Esophagus squamous epithelium (tissue), 4 donors: ENCODE data around the gene CPLX3.

Experiments used
- POLR2A ChIP-seq, 4 donors: fragments of 450-650 bp; IDR thresholded peaks; one replicate each; pipeline ENCODE4 v1.6.1; 2017; ENCODE audit warnings: antibody characterized with exemption in 4 of 4, mild to moderate bottlenecking in 4 of 4, moderate library complexity in 3 of 4
- TF ChIP-seq, protein P1 (sequence below), 6 experiments: fragments of 450-650 bp in 4 of 6; fragments of 200-600 bp in 2 of 6; sonication (generic) in 2 of 6; IDR thresholded peaks; one replicate each; pipeline ENCODE4 v1.5.1; 2016 to 2019; ENCODE audit warnings: antibody characterized with exemption in 6 of 6, mild to moderate bottlenecking in 4 of 6, moderate library complexity in 4 of 6

GRCh38 chr15:74789171-74789631 is 37.2 kb upstream of the CPLX3 start:
- TF ChIP-seq, protein P1, sequence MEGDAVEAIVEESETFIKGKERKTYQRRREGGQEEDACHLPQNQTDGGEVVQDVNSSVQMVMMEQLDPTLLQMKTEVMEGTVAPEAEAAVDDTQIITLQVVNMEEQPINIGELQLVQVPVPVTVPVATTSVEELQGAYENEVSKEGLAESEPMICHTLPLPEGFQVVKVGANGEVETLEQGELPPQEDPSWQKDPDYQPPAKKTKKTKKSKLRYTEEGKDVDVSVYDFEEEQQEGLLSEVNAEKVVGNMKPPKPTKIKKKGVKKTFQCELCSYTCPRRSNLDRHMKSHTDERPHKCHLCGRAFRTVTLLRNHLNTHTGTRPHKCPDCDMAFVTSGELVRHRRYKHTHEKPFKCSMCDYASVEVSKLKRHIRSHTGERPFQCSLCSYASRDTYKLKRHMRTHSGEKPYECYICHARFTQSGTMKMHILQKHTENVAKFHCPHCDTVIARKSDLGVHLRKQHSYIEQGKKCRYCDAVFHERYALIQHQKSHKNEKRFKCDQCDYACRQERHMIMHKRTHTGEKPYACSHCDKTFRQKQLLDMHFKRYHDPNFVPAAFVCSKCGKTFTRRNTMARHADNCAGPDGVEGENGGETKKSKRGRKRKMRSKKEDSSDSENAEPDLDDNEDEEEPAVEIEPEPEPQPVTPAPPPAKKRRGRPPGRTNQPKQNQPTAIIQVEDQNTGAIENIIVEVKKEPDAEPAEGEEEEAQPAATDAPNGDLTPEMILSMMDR (IDR thresholded peaks at IDR 0.05), result no peak
- peak in 1 of 4 donors; percentile 17 for TF ChIP-seq POLR2A (IDR thresholded peaks at IDR 0.05)
